Measurements from ENCODE around the gene ZNF273.
"Not testable (repeated sequence)": the region's sequence is repeated elsewhere in the genome, so short reads cannot be mapped to it uniquely, and the experiment has no call there.

ZNF273 gene

DNA sequence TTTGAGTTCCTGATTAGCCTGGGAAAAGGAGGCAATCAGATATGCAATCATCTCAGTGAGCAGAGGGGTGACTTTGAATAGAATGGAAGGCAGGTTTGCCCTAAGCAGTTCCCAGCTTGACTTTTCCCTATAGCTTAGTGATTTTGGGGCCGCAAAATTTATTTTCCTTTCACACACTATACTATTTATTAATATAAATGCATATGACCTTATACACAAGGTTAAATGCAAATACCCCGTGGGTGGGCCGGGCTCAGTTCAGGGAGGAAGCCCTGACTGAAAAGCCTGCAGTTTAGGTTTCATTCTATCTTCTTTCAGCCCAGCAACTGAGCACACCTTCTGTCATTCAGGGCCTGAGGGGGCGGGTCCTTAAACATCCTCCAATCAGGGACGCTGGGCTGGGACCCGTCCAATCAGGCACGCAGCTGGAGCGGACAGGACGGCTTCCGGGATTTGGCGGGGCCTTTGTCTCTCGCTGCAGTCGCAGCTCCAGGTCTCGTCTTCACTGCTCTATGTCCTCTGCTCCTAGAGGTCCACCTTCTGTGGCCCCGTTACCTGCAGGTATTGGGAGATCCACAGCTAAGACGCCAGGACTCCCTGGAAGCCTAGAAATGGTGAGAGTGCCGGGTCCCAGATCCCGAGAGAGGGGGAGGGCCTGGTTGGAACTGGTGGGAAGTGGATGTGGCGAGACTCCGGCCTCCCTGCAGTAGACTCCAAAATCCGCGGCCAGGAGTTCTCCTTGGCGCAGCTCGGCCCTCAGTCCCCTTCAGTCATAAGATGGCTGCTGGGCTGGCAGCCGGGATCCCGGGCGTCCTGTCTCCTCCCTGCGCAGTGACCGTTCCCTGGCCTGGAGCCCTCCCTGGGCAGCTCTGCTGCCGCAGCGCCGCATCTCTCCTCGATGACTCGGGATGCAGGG is at the start of gene ZNF273:
Gene ZNF273 (plus strand): TSS at position 468 of the 916 bp plus-strand sequence. CDS start 45 bp downstream, at position 513.
- peak; percentile 83 for DNase-seq (ENCODE audit: low read depth)

DNA sequence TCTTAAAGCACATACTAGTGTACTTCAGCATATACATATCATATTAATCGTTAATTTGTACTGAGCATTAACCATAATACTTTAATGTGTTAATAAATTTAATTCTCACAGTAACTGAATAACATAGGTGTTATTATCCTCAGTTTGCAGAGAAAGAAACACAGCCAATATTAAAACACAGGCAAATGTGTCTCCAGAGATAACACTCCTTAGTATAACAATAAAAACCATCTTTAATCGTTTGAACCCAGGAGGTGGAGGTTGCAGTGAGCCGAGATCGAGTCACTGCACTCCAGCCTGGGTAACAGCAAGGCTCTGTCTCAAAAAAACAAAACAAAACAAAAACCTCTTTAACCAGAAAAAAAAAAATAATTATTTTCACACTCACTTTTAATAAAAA is 49.4 kb upstream of the ZNF273 start:
- no peak for DNase-seq (ENCODE audit: low read depth)

DNA sequence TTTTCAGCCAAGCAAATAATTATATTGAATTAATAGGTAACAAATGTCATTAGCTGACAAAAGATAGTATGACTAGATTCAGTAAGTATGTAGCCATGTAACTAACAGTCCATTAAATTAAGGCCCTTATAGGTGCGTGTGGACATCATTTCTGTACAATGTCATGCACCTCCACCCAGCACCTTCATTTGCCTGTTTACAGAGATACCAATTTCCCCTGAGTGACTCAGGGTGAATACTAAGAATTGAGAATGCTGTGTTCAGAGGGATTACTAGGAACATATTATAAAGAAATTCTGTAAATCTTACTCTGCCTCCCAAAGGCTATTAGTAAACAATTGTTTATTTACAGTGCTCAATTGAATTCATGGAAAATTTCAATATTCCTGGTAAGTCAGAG is 48.1 kb upstream of the ZNF273 start:
- DNase-seq (ENCODE audit: low read depth), result no peak

DNA sequence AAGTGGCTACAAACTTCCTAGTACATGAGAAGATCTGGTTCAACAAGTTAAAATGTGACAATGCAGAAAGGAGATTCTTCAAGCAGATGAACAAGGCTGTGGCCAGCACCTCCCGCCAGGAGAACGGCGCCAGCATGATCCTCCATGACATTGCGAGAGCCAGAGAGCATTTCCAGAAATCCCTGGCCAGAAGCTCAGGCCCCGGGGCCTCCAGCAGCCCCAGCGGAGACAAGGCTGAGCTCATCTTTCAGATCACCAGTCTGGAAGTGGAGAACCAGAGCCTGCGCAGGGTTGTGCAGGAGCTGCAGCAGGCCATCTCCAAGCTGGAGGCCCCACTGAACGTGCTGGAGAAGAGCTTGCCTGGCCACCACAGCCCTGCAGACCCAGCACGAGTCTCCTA is 40.1 kb upstream of the ZNF273 start:
- no peak for DNase-seq (ENCODE audit: low read depth)

DNA sequence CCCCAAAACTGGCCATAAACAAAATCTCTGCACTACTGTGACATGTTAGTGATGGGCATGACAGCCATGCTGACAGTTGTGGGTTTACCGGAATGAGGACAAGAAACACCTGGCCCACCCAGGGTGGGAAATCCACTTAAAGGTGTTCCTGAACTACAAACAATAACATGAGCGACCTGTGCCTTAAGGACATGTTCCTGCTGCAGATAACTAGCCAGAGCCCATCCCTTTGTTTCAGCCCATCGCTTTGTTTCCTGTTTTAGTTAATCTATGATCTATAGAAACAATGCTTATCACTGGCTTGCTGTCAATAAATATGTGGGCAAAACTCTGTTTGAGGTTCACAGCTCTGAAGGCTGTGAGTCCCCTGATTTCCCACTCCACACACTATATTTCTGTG is 39.5 kb upstream of the ZNF273 start:
- not testable (repeated sequence) for DNase-seq (ENCODE audit: low read depth)

DNA sequence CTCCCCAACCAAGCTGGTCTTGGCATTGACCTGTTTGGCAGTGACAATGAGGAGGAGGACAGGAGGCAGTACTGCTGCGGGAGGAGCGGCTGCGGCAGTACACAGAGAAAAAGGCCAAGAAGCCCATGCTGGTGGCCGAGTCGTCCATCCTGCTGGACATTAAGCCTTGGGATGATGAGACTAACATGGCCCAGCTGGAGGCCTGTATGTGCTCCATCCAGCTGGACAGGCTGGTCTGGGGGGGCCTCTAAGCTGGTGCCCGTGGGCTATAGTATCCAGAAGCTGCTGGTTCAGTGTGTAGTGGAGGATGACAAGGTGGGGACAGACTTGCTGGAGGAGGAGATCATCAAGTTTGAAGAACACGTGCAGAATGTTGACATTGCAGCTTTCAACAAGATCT is 39.1 kb upstream of the ZNF273 start:
- DNase-seq (ENCODE audit: low read depth), result no peak

- no peak for DNase-seq (ENCODE audit: low read depth)
Measured at GRCh38 chr7:64867863-64868440, 35.1 kb upstream of the ZNF273 start.

GRCh38 chr7:64868499-64868898 is 34.6 kb upstream of the ZNF273 start:
- DNase-seq (ENCODE audit: low read depth), result no peak

GRCh38 chr7:64869121-64869725 is 33.9 kb upstream of the ZNF273 start:
- no peak for DNase-seq (ENCODE audit: low read depth)

GRCh38 chr7:64869912-64870562 is 33.0 kb upstream of the ZNF273 start:
- DNase-seq (ENCODE audit: low read depth), result no peak

- DNase-seq (ENCODE audit: low read depth), result no peak
Measured at GRCh38 chr7:64870656-64871055, 32.4 kb upstream of the ZNF273 start.

GRCh38 chr7:64871761-64872160 is 31.3 kb upstream of the ZNF273 start:
- no peak for DNase-seq (ENCODE audit: low read depth)

GRCh38 chr7:64872351-64873154 is 30.5 kb upstream of the ZNF273 start:
- DNase-seq (ENCODE audit: low read depth), result no peak

DNA sequence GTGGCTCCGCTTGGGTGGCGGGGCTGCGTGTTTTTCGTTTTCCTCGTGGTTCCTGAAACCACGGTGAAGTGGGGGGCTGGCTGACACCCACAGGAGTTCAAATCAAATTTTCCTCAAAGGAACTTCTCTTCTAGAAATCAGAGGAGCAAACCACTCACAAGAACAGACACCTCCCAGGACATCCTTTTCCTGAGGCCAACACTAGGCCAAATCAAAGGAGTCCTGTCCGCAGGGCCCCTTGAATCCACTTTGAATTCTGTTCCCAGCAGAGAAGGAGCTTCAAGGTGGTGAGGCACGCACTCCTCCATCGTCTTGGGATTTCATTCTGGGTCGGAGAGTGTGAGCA is 29.9 kb upstream of the ZNF273 start:
- no peak for DNase-seq (ENCODE audit: low read depth)

DNA sequence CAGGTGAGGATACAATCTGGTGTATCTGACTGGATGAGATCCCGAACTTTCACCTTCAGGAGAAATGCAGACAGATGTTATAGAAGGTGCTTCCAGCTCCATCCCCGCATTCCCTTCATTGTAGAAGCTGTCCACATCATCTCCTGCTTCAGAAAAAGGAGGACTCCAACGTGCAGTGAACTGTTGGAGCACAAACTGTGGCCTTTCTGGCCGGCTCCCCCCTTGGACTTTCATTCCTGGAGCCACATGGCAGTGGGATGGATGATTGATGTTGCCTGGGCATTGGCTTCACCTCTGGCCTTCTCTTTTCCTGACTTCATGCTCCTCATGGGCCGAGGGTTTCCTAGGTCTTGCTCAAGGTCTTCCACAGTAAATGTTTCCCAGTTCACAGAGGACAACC is 29.6 kb upstream of the ZNF273 start:
- no peak for DNase-seq (ENCODE audit: low read depth)

GRCh38 chr7:64874114-64874513 is 29.0 kb upstream of the ZNF273 start:
- no peak for DNase-seq (ENCODE audit: low read depth)

GRCh38 chr7:64874562-64875250 is 28.4 kb upstream of the ZNF273 start:
- DNase-seq (ENCODE audit: low read depth), result no peak

DNA sequence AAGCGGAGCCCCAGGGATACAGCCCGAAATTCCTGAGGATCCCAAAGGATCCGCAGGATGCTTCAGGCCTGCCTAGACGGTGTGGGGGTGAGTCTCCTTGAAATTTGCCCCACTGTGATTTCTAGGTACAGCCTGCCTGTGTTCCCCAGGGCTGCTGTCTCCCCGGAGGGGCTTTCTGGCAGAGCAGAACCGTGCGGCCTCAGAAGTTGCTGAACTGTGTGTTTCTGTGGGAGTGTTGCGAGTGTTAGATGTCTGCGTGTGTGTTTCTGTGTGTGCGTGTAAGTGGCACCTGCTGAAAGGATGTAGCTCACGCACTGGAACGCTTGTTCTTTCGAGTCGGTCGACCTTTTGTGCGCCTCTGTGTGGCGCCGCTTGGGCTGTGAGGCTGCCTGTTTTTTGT is 27.8 kb upstream of the ZNF273 start:
- DNase-seq (ENCODE audit: low read depth), result no peak

- no peak for DNase-seq (ENCODE audit: low read depth)
Measured at GRCh38 chr7:64875658-64876406, 27.2 kb upstream of the ZNF273 start.
